CD4-positive, CD25-positive, alpha-beta regulatory T cell (primary cell): ENCODE data around the gene COL6A3. TPM values are rescaled to one million over a fixed set of nuclear protein-coding genes. Genes with fewer than 3 reads are reported as not detected.

ENCODE experiments used
- ATAC-seq, 2 donors: fragments of 150-1000 bp; cut with Tn5 transposase; one replicate each; pipeline ENCODE4 v1.10.0; 2021; ENCODE audit warnings: low read depth in 2 of 2, moderate number of reproducible peaks in 2 of 2, moderate library complexity in 1 of 2
- DNase-seq, 3 donors: peaks; one replicate each; pipeline versions ENCODE4 v3.0.0 to v3.0.0-alpha.2; 2012 to 2022; ENCODE audit warnings: mixed read lengths in 1 of 3
- H3K27ac ChIP-seq: one replicate; pipeline ENCODE4 v1.7.0; 2013; ENCODE audit warnings: mild to moderate bottlenecking, low read length; ENCODE audit not compliant: insufficient read depth, poor library complexity, severe bottlenecking
- H3K27me3 ChIP-seq: one replicate; pipeline ENCODE4 v1.7.0; 2013; ENCODE audit warnings: low read length; ENCODE audit not compliant: control insufficient read depth, insufficient read depth
- H3K36me3 ChIP-seq: one replicate; pipeline ENCODE4 v1.7.0; 2013; ENCODE audit warnings: mild to moderate bottlenecking, low read length, moderate library complexity; ENCODE audit not compliant: control insufficient read depth, insufficient read depth
- H3K4me1 ChIP-seq: 2 replicates; pipeline ENCODE4 v1.7.0; 2013; ENCODE audit warnings: mild to moderate bottlenecking, low read length; ENCODE audit not compliant: insufficient read depth, control insufficient read depth, poor library complexity, severe bottlenecking
- H3K4me3 ChIP-seq: one replicate; pipeline ENCODE4 v1.7.0; 2013; ENCODE audit warnings: low read depth, mild to moderate bottlenecking, low read length, moderate library complexity
- H3K9me3 ChIP-seq, 2 experiments: 1 replicate in 1 of 2; 2 replicates in 1 of 2; pipeline ENCODE4 v1.7.0; 2013; ENCODE audit warnings: low read length in 2 of 2, mild to moderate bottlenecking in 1 of 2, moderate library complexity in 1 of 2; ENCODE audit not compliant: control insufficient read depth in 2 of 2
- H3K27ac Mint-ChIP-seq, 3 donors: one replicate each; pipeline ENCODE4 v1.8.0; 2020 to 2022; ENCODE audit warnings: mild to moderate bottlenecking in 3 of 3, mixed read lengths in 3 of 3, moderate library complexity in 2 of 3
- H3K27me3 Mint-ChIP-seq: one replicate; pipeline ENCODE4 v1.8.0; 2022; ENCODE audit warnings: mild to moderate bottlenecking, mixed read lengths
- H3K36me3 Mint-ChIP-seq: one replicate; pipeline ENCODE4 v1.8.0; 2020; ENCODE audit warnings: mixed read lengths
- H3K4me1 Mint-ChIP-seq, 4 donors: one replicate each; pipeline ENCODE4 v1.8.0; 2020 to 2022; ENCODE audit warnings: mixed read lengths in 4 of 4, mild to moderate bottlenecking in 1 of 4
- H3K4me3 Mint-ChIP-seq, 4 donors: one replicate each; pipeline ENCODE4 v1.8.0; 2020 to 2022; ENCODE audit warnings: mild to moderate bottlenecking in 4 of 4, mixed read lengths in 4 of 4, moderate library complexity in 3 of 4
- H3K9me3 Mint-ChIP-seq, 7 donors: one replicate each; pipeline ENCODE4 v1.8.0; 2020 to 2022; ENCODE audit warnings: mixed read lengths in 7 of 7, mild to moderate bottlenecking in 3 of 7, moderate library complexity in 2 of 7
- polyA plus RNA-seq, 4 donors: library from polyadenylated mRNA; unstranded; fragments of 300-500 nt; fragmentation: Illumina TruSeq; gene quantifications; one replicate each; pipeline ENCODE4 v1.2.3, GENCODE V29; 2021
- total RNA-seq: library from RNA; stranded (reverse); gene quantifications from one replicate; pipeline ENCODE4 v1.2.3, GENCODE V29; 2022

Gene COL6A3
- total and polyA plus RNA-seq, 5 donors from 2014 or later = 0.18 to 3.4 (median 0.82) TPM

- no peak overlapping the region for H3K4me3 Mint-ChIP-seq
- no peaks in the 10 kb centered on the region for H3K36me3 Mint-ChIP-seq
- Histone ChIP-seq H3K9me3 (no peaks in the 10 kb centered on the region), H3K4me1 (no peaks in the 10 kb centered on the region), H3K36me3 (no peaks in the 10 kb centered on the region), H3K27ac (no peak overlapping the region), H3K4me3 (no peak overlapping the region), H3K27me3 (no peaks in the 10 kb centered on the region)
- no peak overlapping the region for H3K27ac Mint-ChIP-seq
- peaks cover 0 to 1% (median 0%) of the 10 kb centered on the region in 7 donors for H3K9me3 Mint-ChIP-seq
- peaks cover 6% of the 10 kb centered on the region for H3K27me3 Mint-ChIP-seq
- DNase-seq (no peak), ATAC-seq (no peak)
- no peaks in the 10 kb centered on the region for H3K4me1 Mint-ChIP-seq
These were observed 104.5 kb downstream of the COL6A3 start for GRCh38 chr2:237309416-237309815.

- Mint-ChIP-seq H3K27me3 (peaks cover 6% of the 10 kb centered on the region), H3K4me1 (no peaks in the 10 kb centered on the region), H3K36me3 (no peaks in the 10 kb centered on the region), H3K4me3 (no peak overlapping the region), H3K27ac (no peak overlapping the region), H3K9me3 (peaks cover 0 to 2% (median 0%) of the 10 kb centered on the region in 7 donors)
- Histone ChIP-seq H3K27me3 (no peaks in the 10 kb centered on the region), H3K36me3 (no peaks in the 10 kb centered on the region), H3K4me1 (no peaks in the 10 kb centered on the region), H3K4me3 (no peak overlapping the region), H3K27ac (no peak overlapping the region), H3K9me3 (no peaks in the 10 kb centered on the region)
- ATAC-seq (no peak), DNase-seq (no peak)
These were observed 105.0 kb downstream of the COL6A3 start for GRCh38 chr2:237309011-237309410.

GRCh38 chr2:237307474-237307873, 106.5 kb downstream of the COL6A3 start:
- H3K36me3 Mint-ChIP-seq = no peaks in the 10 kb centered on the region
- no peaks in the 10 kb centered on the region for H3K9me3 ChIP-seq
- no peak overlapping the region for H3K4me3 ChIP-seq
- no peak overlapping the region for H3K27ac ChIP-seq
- no peaks in the 10 kb centered on the region for H3K27me3 ChIP-seq
- no peaks in the 10 kb centered on the region for H3K36me3 ChIP-seq
- DNase-seq (no peak), ATAC-seq (no peak)
- H3K27me3 Mint-ChIP-seq = peaks cover 6% of the 10 kb centered on the region
- no peaks in the 10 kb centered on the region for H3K4me1 ChIP-seq
- peaks cover 0 to 5% (median 0%) of the 10 kb centered on the region in 7 donors for H3K9me3 Mint-ChIP-seq
- H3K4me1 Mint-ChIP-seq = no peaks in the 10 kb centered on the region
- H3K4me3 Mint-ChIP-seq = no peak overlapping the region
- H3K27ac Mint-ChIP-seq = no peak overlapping the region

- H3K4me3 Mint-ChIP-seq = no peak overlapping the region
- Histone ChIP-seq H3K4me1 (no peaks in the 10 kb centered on the region), H3K9me3 (no peaks in the 10 kb centered on the region), H3K27me3 (no peaks in the 10 kb centered on the region), H3K4me3 (no peak overlapping the region), H3K27ac (no peak overlapping the region), H3K36me3 (no peaks in the 10 kb centered on the region)
- H3K9me3 Mint-ChIP-seq = peaks cover 0 to 8% (median 0%) of the 10 kb centered on the region in 7 donors
- no peaks in the 10 kb centered on the region for H3K4me1 Mint-ChIP-seq
- no peaks in the 10 kb centered on the region for H3K36me3 Mint-ChIP-seq
- no peak overlapping the region for H3K27ac Mint-ChIP-seq
- DNase-seq (no peak), ATAC-seq (no peak)
- H3K27me3 Mint-ChIP-seq = peaks cover 6% of the 10 kb centered on the region
These were observed 107.2 kb downstream of the COL6A3 start for GRCh38 chr2:237306787-237307170.

- H3K27me3 Mint-ChIP-seq = peaks cover 6% of the 10 kb centered on the region
- H3K9me3 Mint-ChIP-seq = peaks cover 0 to 8% (median 2%) of the 10 kb centered on the region in 7 donors
- no peak for DNase-seq
These were observed 107.7 kb downstream of the COL6A3 start for GRCh38 chr2:237306083-237306786.

GRCh38 chr2:237305579-237305978, 108.4 kb downstream of the COL6A3 start:
- H3K4me3 Mint-ChIP-seq = no peak overlapping the region
- H3K27me3 Mint-ChIP-seq = peaks cover 6% of the 10 kb centered on the region
- Histone ChIP-seq H3K9me3 (no peaks in the 10 kb centered on the region), H3K4me3 (no peak overlapping the region), H3K27me3 (no peaks in the 10 kb centered on the region), H3K4me1 (no peaks in the 10 kb centered on the region), H3K27ac (no peak overlapping the region), H3K36me3 (no peaks in the 10 kb centered on the region)
- H3K36me3 Mint-ChIP-seq = no peaks in the 10 kb centered on the region
- ATAC-seq (no peak), DNase-seq (no peak)
- H3K27ac Mint-ChIP-seq = no peak overlapping the region
- H3K9me3 Mint-ChIP-seq = peaks cover 0 to 8% (median 2%) of the 10 kb centered on the region in 7 donors
- no peaks in the 10 kb centered on the region for H3K4me1 Mint-ChIP-seq

More at GRCh38 chr2:237306083-237306786, 107.7 kb downstream of the COL6A3 start:
- Mint-ChIP-seq H3K4me3 (no peak overlapping the region), H3K36me3 (no peaks in the 10 kb centered on the region), H3K4me1 (no peaks in the 10 kb centered on the region), H3K27ac (no peak overlapping the region)
- no peaks in the 10 kb centered on the region for H3K4me1 ChIP-seq
- ATAC-seq = no peak
- H3K4me3 ChIP-seq = no peak overlapping the region
- no peaks in the 10 kb centered on the region for H3K9me3 ChIP-seq
- H3K27me3 ChIP-seq = no peaks in the 10 kb centered on the region
- H3K27ac ChIP-seq = no peak overlapping the region
- H3K36me3 ChIP-seq = no peaks in the 10 kb centered on the region

GRCh38 chr2:237304763-237305514, 109.0 kb downstream of the COL6A3 start:
- Histone ChIP-seq H3K27me3 (no peaks in the 10 kb centered on the region), H3K27ac (no peak overlapping the region), H3K4me1 (no peaks in the 10 kb centered on the region), H3K36me3 (no peaks in the 10 kb centered on the region), H3K4me3 (no peak overlapping the region), H3K9me3 (no peaks in the 10 kb centered on the region)
- ATAC-seq = no peak
- H3K27ac Mint-ChIP-seq = no peak overlapping the region
- H3K4me1 Mint-ChIP-seq = no peaks in the 10 kb centered on the region
- no peaks in the 10 kb centered on the region for H3K36me3 Mint-ChIP-seq
- H3K27me3 Mint-ChIP-seq = peaks cover 6% of the 10 kb centered on the region
- no peak overlapping the region for H3K4me3 Mint-ChIP-seq
- H3K9me3 Mint-ChIP-seq = peaks cover 0 to 8% (median 2%) of the 10 kb centered on the region in 7 donors
- no peak for DNase-seq
